Colonic mucosa (tissue), 4 donors: ENCODE data around the gene MAP7D2. TPM values are rescaled to one million over a fixed set of nuclear protein-coding genes. Genes with fewer than 3 reads are reported as not detected.

Source experiments
- DNase-seq: peaks from one replicate; pipeline ENCODE4 v3.0.0-alpha.2; 2020
- H3K27ac ChIP-seq: fragments of 200-600 bp; one replicate; pipeline ENCODE4 v1.8.0; 2021
- H3K27me3 ChIP-seq: fragments of 200-600 bp; one replicate; pipeline ENCODE4 v1.8.0; 2021
- H3K36me3 ChIP-seq: fragments of 200-600 bp; one replicate; pipeline ENCODE4 v1.8.0; 2021
- H3K4me1 ChIP-seq: fragments of 200-600 bp; one replicate; pipeline ENCODE4 v1.8.0; 2021; ENCODE audit warnings: mild to moderate bottlenecking
- H3K4me3 ChIP-seq: fragments of 200-600 bp; one replicate; pipeline ENCODE4 v1.8.0; 2021
- H3K9ac ChIP-seq, 2 donors: one replicate each; pipeline ENCODE4 v1.7.0; 2013; ENCODE audit warnings: control low read depth in 2 of 2, low read depth in 2 of 2, low read length in 2 of 2
- H3K9me3 ChIP-seq: fragments of 200-600 bp; one replicate; pipeline ENCODE4 v1.8.0; 2021
- CTCF ChIP-seq: fragments of 200-600 bp; IDR thresholded peaks from one replicate; pipeline ENCODE4 v1.8.0; 2022; ENCODE audit warnings: antibody characterized with exemption, mild to moderate bottlenecking
- intact Hi-C: fragments of 100-400 bp; cut with DNase I; formaldehyde crosslinking; loops from one replicate; pipeline ENCODE4 v1.14.1; 2022
- total RNA-seq, 2 donors: library from RNA; stranded (reverse); fragmentation: NEBNext Ultra II Directional in 1 of 2; extraction: Animal tissue kit (Norgen Biotek cat#: 25700) in 1 of 2; gene quantifications; one replicate each; pipeline ENCODE4 v1.2.1, GENCODE V29; 2021
- donor health status: healthy.
- donor health status: DM: no; HTN: no; CAD: no.
- donor health status: DM: no; HTN: no; CAD: no.

The MAP7D2 gene
- total RNA-seq, 2 donors from 2014 or later: 2.1 to 2.4 TPM

DNA sequence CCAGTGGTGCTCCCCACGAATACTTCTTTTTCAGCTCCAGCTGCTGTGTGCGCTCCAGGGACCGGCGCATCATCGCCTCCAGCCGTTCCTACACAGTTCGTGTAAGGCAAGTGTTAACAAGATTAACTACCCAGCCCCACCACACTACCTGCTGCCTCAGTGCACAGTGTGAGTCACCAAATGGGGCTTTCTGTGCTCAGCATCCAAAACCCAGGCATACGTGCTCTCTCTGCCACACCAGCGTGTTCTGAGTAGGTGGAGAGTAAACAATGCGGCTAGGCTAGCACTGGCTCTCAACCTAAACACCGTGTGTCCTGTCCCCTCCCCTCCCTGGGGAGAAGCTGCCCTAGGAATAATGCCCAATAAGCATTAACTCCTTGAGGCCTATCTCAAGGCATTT, 60.0 kb downstream of the MAP7D2 start:
- intact Hi-C loops: no loop called here
- no peaks in the 10 kb centered on the region for H3K9me3 ChIP-seq
- H3K27me3 ChIP-seq: peaks cover 4% of the 10 kb centered on the region
- no peak overlapping the region for H3K4me3 ChIP-seq
- no peak for DNase-seq
- H3K4me1 ChIP-seq: no peaks in the 10 kb centered on the region
- H3K27ac ChIP-seq: no peak overlapping the region
- H3K9ac ChIP-seq: no peak overlapping the region
- H3K36me3 ChIP-seq: no peaks in the 10 kb centered on the region
- TF ChIP-seq CTCF: no peak

DNA sequence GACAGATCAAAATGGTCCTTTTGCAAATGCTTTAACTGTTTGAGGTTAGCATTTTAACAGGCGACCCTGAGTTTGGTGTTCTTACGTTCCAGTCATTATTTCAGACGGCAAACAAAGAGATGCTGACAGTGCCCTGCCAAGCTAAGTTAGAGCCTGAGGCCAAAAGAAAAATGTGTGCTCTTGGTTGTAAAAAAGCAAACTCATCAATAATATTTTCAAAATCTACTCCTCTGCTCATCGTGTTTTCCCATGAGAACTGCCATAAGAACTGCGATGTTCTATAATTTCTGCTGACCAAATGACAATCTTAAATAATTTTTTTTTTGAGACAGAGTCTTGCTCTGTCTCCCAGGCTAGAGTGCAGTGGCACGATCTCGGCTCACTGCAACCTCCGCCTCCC, 63.2 kb downstream of the MAP7D2 start:
- no peak for DNase-seq
- TF ChIP-seq CTCF: no peak
- intact Hi-C loops: no loop called here
- H3K27me3 ChIP-seq: peaks cover 4% of the 10 kb centered on the region
- no peak overlapping the region for H3K4me3 ChIP-seq
- no peaks in the 10 kb centered on the region for H3K4me1 ChIP-seq
- H3K36me3 ChIP-seq: no peaks in the 10 kb centered on the region
- no peak overlapping the region for H3K9ac ChIP-seq
- no peaks in the 10 kb centered on the region for H3K9me3 ChIP-seq
- no peak overlapping the region for H3K27ac ChIP-seq

DNA sequence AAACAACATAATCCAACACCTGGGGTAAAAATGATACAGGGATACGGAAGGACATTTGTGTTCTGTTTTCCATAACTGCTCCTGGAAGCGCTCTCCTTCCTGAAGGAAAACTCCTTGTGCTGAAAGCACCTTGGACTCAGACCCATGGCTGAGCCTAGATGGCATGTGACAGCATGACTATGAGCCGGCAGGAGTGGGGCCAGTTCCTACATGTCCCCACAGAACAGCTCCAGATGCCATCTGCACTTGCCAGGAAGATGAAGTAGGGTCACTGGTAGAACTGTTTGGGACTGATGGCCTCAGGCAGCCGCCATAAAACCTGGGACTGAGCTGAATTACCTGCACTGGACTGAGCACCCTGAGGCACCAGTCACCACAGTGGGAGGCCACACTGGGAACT, 69.8 kb downstream of the MAP7D2 start:
- no peaks in the 10 kb centered on the region for H3K36me3 ChIP-seq
- H3K27ac ChIP-seq: no peak overlapping the region
- H3K9me3 ChIP-seq: no peaks in the 10 kb centered on the region
- no peak for DNase-seq
- intact Hi-C loops: no loop called here
- no peak for TF ChIP-seq CTCF
- H3K4me1 ChIP-seq: no peaks in the 10 kb centered on the region
- H3K4me3 ChIP-seq: no peak overlapping the region
- no peak overlapping the region for H3K9ac ChIP-seq
- no peaks in the 10 kb centered on the region for H3K27me3 ChIP-seq

GRCh38 chrX:20046223-20046622, 70.5 kb downstream of the MAP7D2 start:
- DNase-seq: no peak
- H3K4me3 ChIP-seq: no peak overlapping the region
- H3K4me1 ChIP-seq: no peaks in the 10 kb centered on the region
- no peaks in the 10 kb centered on the region for H3K36me3 ChIP-seq
- H3K27me3 ChIP-seq: no peaks in the 10 kb centered on the region
- H3K9me3 ChIP-seq: no peaks in the 10 kb centered on the region
- TF ChIP-seq CTCF: no peak
- intact Hi-C loops: no loop called here
- no peak overlapping the region for H3K27ac ChIP-seq
- H3K9ac ChIP-seq: no peak overlapping the region

- Histone ChIP-seq H3K9ac (no peak overlapping the region), H3K27me3 (no peaks in the 10 kb centered on the region), H3K4me3 (no peak overlapping the region), H3K36me3 (no peaks in the 10 kb centered on the region), H3K4me1 (no peaks in the 10 kb centered on the region), H3K27ac (no peak overlapping the region), H3K9me3 (no peaks in the 10 kb centered on the region)
- intact Hi-C loops: no loop called here
- TF ChIP-seq CTCF: no peak
- DNase-seq: no peak
Observed at GRCh38 chrX:20042221-20042620, 74.5 kb downstream of the MAP7D2 start.

DNA sequence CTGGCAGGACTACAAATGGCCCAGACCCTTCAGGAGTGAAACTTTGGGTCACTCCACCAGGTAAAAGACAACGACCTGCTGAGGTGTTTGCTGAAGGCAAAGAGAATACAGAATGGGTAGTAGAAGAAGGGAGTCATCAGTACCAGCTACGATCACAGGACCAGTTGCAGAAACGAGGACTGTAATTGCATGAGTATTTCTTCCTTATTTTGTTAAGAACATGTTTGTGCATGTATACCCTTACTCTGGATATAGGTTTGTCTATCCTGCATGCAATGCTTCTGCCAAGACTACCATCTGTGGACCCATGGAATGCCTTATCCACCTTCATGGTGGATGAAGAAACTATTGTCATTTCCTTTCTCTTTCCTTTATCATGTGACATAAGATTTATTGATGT, 77.7 kb downstream of the MAP7D2 start:
- Histone ChIP-seq H3K4me1 (no peaks in the 10 kb centered on the region), H3K9ac (no peak overlapping the region), H3K4me3 (no peak overlapping the region), H3K27me3 (no peaks in the 10 kb centered on the region), H3K36me3 (no peaks in the 10 kb centered on the region), H3K9me3 (no peaks in the 10 kb centered on the region), H3K27ac (no peak overlapping the region)
- no peak for DNase-seq
- no peak for TF ChIP-seq CTCF
- intact Hi-C loops: no loop called here
